Gastrocnemius medialis (tissue), 4 donors: ENCODE measurements around the gene CDKAL1. TPM values are rescaled to one million over a fixed set of nuclear protein-coding genes. Genes with fewer than 3 reads are reported as not detected.

Source experiments
- ATAC-seq, 2 donors: fragments of 150-250 bp; one replicate each; pipeline ENCODE4 v1.9.1; 2016
- DNase-seq, 2 donors: peaks; one replicate each; pipeline ENCODE4 v3.0.0-alpha.2; 2019
- H3K27ac ChIP-seq, 4 donors: fragments of 200-600 bp; sonication (generic); 1 replicate in 1 of 4; 2 replicates in 3 of 4; pipeline ENCODE4 v1.5.1; 2016 to 2018; ENCODE audit warnings: mild to moderate bottlenecking in 2 of 4, moderate library complexity in 1 of 4
- H3K27me3 ChIP-seq, 3 donors: fragments of 200-600 bp; sonication (generic) in 2 of 3; 1 replicate in 1 of 3; 2 replicates in 2 of 3; pipeline versions ENCODE4 v1.5.1 to v1.6.0; 2016 to 2019; ENCODE audit warnings: mild to moderate bottlenecking in 1 of 3, moderate library complexity in 1 of 3
- H3K36me3 ChIP-seq, 2 donors: fragments of 200-600 bp; sonication (generic) in 1 of 2; one replicate each; pipeline ENCODE4 v1.5.1; 2017 to 2018
- H3K4me1 ChIP-seq, 2 donors: fragments of 200-600 bp; sonication (generic) in 1 of 2; one replicate each; pipeline ENCODE4 v1.5.1; 2016 to 2017; ENCODE audit warnings: mild to moderate bottlenecking in 2 of 2
- H3K4me3 ChIP-seq, 4 donors: fragments of 200-600 bp; sonication (generic) in 3 of 4; 1 replicate in 1 of 4; 2 replicates in 3 of 4; pipeline ENCODE4 v1.5.1; 2016 to 2019; ENCODE audit warnings: mild to moderate bottlenecking in 2 of 4
- H3K9me3 ChIP-seq, 3 donors: fragments of 200-600 bp; sonication (generic) in 2 of 3; 1 replicate in 1 of 3; 2 replicates in 2 of 3; pipeline ENCODE4 v1.5.1; 2016 to 2019
- POLR2A ChIP-seq, 2 donors: fragments of 450-650 bp; IDR thresholded peaks; one replicate each; pipeline ENCODE4 v1.6.1; 2017; ENCODE audit warnings: antibody characterized with exemption in 2 of 2, mild to moderate bottlenecking in 2 of 2, moderate library complexity in 2 of 2
- in situ Hi-C, 4 donors: fragments of 200-750 bp; cut with MboI; loops; one replicate each; pipeline versions ENCODE4 v1.15.0 to v1.8.0; 2017; ENCODE audit warnings: low sequenced_read_pairs in 4 of 4
- intact Hi-C: fragments of 100-400 bp; cut with DNase I; formaldehyde crosslinking; loops from one replicate; pipeline ENCODE4 v1.15.1; 2023; ENCODE audit warnings: low total_unique reads
- total RNA-seq, 4 donors: library from RNA; depleted of rRNA; stranded (reverse); fragments of >200 nt; gene quantifications; one replicate each; pipeline versions ENCODE4 v1.1.0 to v1.2.3, GENCODE V29; 2016
- TF ChIP-seq, protein P1 (sequence below), 5 experiments: fragments of 450-650 bp in 3 of 5; fragments of 200-600 bp in 2 of 5; sonication (generic) in 2 of 5; IDR thresholded peaks in 4 of 5; conservative IDR thresholded peaks in 1 of 5; 1 replicate in 4 of 5; 2 replicates in 1 of 5; pipeline ENCODE4 v1.5.1; 2016 to 2019; ENCODE audit warnings: antibody characterized with exemption in 5 of 5, mild to moderate bottlenecking in 3 of 5, moderate library complexity in 3 of 5

Gene CDKAL1
- total RNA-seq, 4 donors from 2014 or later = 9.6 to 17.0 (median 11.4) TPM

DNA sequence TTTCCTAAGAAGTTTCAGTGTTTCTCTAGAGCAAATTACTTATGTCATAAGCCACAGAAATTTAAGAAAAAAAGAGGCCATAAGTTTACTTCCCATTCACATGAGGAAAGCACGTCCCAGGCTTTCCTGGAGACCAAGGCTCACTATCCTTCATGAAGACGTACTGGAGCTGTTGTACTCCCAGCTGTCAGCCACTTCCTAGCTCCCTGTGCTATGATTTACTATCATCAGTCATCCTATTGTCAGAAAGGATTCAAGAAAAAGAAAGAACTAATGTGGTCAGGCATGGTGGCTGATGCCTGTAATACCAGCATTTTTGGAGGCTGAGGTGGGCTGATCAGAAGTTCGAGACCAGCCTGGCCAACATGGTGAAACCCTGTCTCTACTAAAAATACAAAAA, 721.9 kb downstream of the CDKAL1 start:
- no peak overlapping the region for H3K27ac ChIP-seq
- DNase-seq (no peak), ATAC-seq (no peak)
- no peaks in the 10 kb centered on the region for H3K9me3 ChIP-seq
- no peak for TF ChIP-seq POLR2A (IDR thresholded peaks at IDR 0.05)
- TF ChIP-seq, protein P1, sequence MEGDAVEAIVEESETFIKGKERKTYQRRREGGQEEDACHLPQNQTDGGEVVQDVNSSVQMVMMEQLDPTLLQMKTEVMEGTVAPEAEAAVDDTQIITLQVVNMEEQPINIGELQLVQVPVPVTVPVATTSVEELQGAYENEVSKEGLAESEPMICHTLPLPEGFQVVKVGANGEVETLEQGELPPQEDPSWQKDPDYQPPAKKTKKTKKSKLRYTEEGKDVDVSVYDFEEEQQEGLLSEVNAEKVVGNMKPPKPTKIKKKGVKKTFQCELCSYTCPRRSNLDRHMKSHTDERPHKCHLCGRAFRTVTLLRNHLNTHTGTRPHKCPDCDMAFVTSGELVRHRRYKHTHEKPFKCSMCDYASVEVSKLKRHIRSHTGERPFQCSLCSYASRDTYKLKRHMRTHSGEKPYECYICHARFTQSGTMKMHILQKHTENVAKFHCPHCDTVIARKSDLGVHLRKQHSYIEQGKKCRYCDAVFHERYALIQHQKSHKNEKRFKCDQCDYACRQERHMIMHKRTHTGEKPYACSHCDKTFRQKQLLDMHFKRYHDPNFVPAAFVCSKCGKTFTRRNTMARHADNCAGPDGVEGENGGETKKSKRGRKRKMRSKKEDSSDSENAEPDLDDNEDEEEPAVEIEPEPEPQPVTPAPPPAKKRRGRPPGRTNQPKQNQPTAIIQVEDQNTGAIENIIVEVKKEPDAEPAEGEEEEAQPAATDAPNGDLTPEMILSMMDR (IDR thresholded peaks at IDR 0.05 in 4 of 5, conservative IDR thresholded peaks at IDR 0.05 in 1 of 5) = no peak
- intact Hi-C loops (no loop called here), in situ Hi-C loops (no loop called here)
- no peak overlapping the region for H3K4me3 ChIP-seq
- no peaks in the 10 kb centered on the region for H3K36me3 ChIP-seq
- H3K27me3 ChIP-seq = no peaks in the 10 kb centered on the region
- H3K4me1 ChIP-seq = no peaks in the 10 kb centered on the region

DNA sequence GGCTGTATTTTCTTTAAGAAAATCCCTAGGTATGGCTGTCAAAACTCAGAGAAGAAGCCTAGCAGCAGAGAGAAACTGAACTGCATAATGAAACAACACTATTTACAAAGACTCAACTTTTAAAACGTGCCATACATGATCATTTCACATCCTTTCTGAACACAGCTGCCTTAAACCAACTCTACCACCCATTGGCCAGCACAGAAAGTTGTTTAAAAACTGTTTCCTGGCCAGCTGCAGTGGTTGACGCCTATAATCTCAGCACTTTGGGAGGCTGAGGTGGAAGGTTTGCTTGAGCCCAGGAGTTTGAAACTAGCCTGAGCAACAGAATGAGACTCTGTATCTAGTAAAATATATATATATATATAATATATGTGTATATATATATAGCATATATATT, 722.9 kb downstream of the CDKAL1 start:
- Histone ChIP-seq H3K9me3 (no peaks in the 10 kb centered on the region), H3K4me1 (no peaks in the 10 kb centered on the region), H3K4me3 (no peak overlapping the region), H3K27me3 (no peaks in the 10 kb centered on the region), H3K27ac (no peak overlapping the region), H3K36me3 (no peaks in the 10 kb centered on the region)
- intact Hi-C loops = no loop called here
- DNase-seq = no peak
- in situ Hi-C loops = no loop called here
- TF ChIP-seq, protein P1 (IDR thresholded peaks at IDR 0.05 in 4 of 5, conservative IDR thresholded peaks at IDR 0.05 in 1 of 5) = no peak
- TF ChIP-seq POLR2A (IDR thresholded peaks at IDR 0.05) = no peak
- no peak for ATAC-seq

DNA sequence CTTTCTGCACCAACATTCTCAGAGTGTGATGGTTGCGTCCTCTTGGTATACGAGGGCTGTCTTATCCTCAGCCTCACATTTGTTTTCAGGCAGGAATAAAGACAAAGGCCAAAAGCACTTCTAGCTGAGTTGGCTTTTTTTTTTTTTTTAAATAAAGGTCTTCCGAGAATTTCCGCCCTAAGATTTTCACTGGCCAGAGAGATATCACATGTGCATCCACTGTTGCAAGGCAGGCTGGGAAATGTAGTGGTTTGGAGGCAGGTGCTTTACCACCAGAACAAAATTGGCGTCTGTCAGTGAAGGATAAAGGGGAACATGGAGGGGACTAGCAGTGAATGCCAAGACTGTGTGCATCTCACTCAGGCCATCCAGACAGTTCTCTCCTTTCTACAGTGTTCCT, 724.4 kb downstream of the CDKAL1 start:
- no peaks in the 10 kb centered on the region for H3K36me3 ChIP-seq
- no peak overlapping the region for H3K4me3 ChIP-seq
- ATAC-seq (no peak), DNase-seq (no peak)
- H3K4me1 ChIP-seq = no peaks in the 10 kb centered on the region
- H3K9me3 ChIP-seq = no peaks in the 10 kb centered on the region
- in situ Hi-C loops = no loop called here
- intact Hi-C loops = no loop called here
- no peaks in the 10 kb centered on the region for H3K27me3 ChIP-seq
- no peak overlapping the region for H3K27ac ChIP-seq
- TF ChIP-seq, protein P1 (IDR thresholded peaks at IDR 0.05 in 4 of 5, conservative IDR thresholded peaks at IDR 0.05 in 1 of 5) = no peak
- no peak for TF ChIP-seq POLR2A (IDR thresholded peaks at IDR 0.05)

DNA sequence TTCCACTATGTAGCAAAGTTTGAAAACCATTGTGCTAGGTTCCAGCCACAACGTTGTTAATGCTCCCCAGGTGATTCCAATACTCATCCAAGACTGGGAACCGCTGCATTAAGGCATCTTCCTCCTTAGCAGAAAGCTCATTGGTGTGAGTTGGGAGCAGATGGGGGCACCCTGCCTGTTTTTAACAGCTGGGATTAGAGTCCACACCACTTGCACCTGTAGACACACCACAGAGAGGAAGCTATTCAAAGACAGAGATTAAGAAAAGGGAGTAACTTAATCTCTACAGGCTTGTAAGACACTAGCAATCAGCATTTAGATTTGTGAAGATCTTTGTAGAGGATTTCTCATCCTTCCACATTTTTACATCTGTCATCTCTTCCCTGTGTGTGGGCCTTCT, 725.4 kb downstream of the CDKAL1 start:
- no peaks in the 10 kb centered on the region for H3K27me3 ChIP-seq
- H3K36me3 ChIP-seq = no peaks in the 10 kb centered on the region
- intact Hi-C loops = no loop called here
- no peak for ATAC-seq
- no peaks in the 10 kb centered on the region for H3K4me1 ChIP-seq
- no peak overlapping the region for H3K4me3 ChIP-seq
- no peak for DNase-seq
- H3K27ac ChIP-seq = no peak overlapping the region
- TF ChIP-seq POLR2A (IDR thresholded peaks at IDR 0.05) = no peak
- TF ChIP-seq, protein P1 (IDR thresholded peaks at IDR 0.05 in 4 of 5, conservative IDR thresholded peaks at IDR 0.05 in 1 of 5) = no peak
- no peaks in the 10 kb centered on the region for H3K9me3 ChIP-seq
- in situ Hi-C loops = no loop called here

DNA sequence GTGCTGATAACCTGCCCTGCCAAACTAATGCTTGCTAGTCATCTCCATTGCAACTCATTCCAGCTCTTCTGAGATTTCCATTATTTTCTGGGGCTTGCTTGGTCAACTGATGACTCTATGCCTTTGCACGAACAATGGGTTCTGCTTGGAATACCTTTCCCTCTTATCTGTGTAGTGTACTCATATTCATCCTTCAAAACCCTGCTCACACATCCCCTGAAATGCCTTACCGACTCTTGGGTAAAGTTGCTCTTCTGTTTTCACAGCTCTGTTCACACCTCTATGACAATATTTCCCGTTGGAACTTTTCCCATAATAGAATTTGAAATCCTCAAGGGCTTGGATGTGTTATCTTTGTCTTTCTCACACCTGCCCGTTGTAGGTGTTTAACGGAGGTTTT, 728.2 kb downstream of the CDKAL1 start:
- H3K4me1 ChIP-seq = no peaks in the 10 kb centered on the region
- H3K36me3 ChIP-seq = no peaks in the 10 kb centered on the region
- no peak overlapping the region for H3K27ac ChIP-seq
- intact Hi-C loops (no loop called here), in situ Hi-C loops (no loop called here)
- no peak overlapping the region for H3K4me3 ChIP-seq
- TF ChIP-seq POLR2A (IDR thresholded peaks at IDR 0.05) = no peak
- TF ChIP-seq, protein P1 (IDR thresholded peaks at IDR 0.05 in 4 of 5, conservative IDR thresholded peaks at IDR 0.05 in 1 of 5) = no peak
- H3K9me3 ChIP-seq = no peaks in the 10 kb centered on the region
- no peak for DNase-seq
- no peaks in the 10 kb centered on the region for H3K27me3 ChIP-seq
- ATAC-seq = no peak
